Gastrocnemius medialis (tissue), 4 donors: ENCODE results near the gene CDCA4. TPM values are rescaled to one million over a fixed set of nuclear protein-coding genes. Genes with fewer than 3 reads are reported as not detected.
A peak's percentile ranks its signal among the peaks of the same experiment; 100 is the strongest.

ENCODE experiments used
- ATAC-seq, 2 donors: fragments of 150-250 bp; one replicate each; pipeline ENCODE4 v1.9.1; 2016
- DNase-seq, 2 donors: peaks; one replicate each; pipeline ENCODE4 v3.0.0-alpha.2; 2019
- H3K27ac ChIP-seq, 4 donors: fragments of 200-600 bp; sonication (generic); 1 replicate in 1 of 4; 2 replicates in 3 of 4; pipeline ENCODE4 v1.5.1; 2016 to 2018; ENCODE audit warnings: mild to moderate bottlenecking in 2 of 4, moderate library complexity in 1 of 4
- H3K27me3 ChIP-seq, 3 donors: fragments of 200-600 bp; sonication (generic) in 2 of 3; 1 replicate in 1 of 3; 2 replicates in 2 of 3; pipeline versions ENCODE4 v1.5.1 to v1.6.0; 2016 to 2019; ENCODE audit warnings: mild to moderate bottlenecking in 1 of 3, moderate library complexity in 1 of 3
- H3K36me3 ChIP-seq, 2 donors: fragments of 200-600 bp; sonication (generic) in 1 of 2; one replicate each; pipeline ENCODE4 v1.5.1; 2017 to 2018
- H3K4me1 ChIP-seq, 2 donors: fragments of 200-600 bp; sonication (generic) in 1 of 2; one replicate each; pipeline ENCODE4 v1.5.1; 2016 to 2017; ENCODE audit warnings: mild to moderate bottlenecking in 2 of 2
- H3K4me3 ChIP-seq, 4 donors: fragments of 200-600 bp; sonication (generic) in 3 of 4; 1 replicate in 1 of 4; 2 replicates in 3 of 4; pipeline ENCODE4 v1.5.1; 2016 to 2019; ENCODE audit warnings: mild to moderate bottlenecking in 2 of 4
- H3K9me3 ChIP-seq, 3 donors: fragments of 200-600 bp; sonication (generic) in 2 of 3; 1 replicate in 1 of 3; 2 replicates in 2 of 3; pipeline ENCODE4 v1.5.1; 2016 to 2019
- CTCF ChIP-seq, 5 experiments: fragments of 450-650 bp in 3 of 5; fragments of 200-600 bp in 2 of 5; sonication (generic) in 2 of 5; IDR thresholded peaks in 4 of 5; conservative IDR thresholded peaks in 1 of 5; 1 replicate in 4 of 5; 2 replicates in 1 of 5; pipeline ENCODE4 v1.5.1; 2016 to 2019; ENCODE audit warnings: antibody characterized with exemption in 5 of 5, mild to moderate bottlenecking in 3 of 5, moderate library complexity in 3 of 5
- POLR2A ChIP-seq, 2 donors: fragments of 450-650 bp; IDR thresholded peaks; one replicate each; pipeline ENCODE4 v1.6.1; 2017; ENCODE audit warnings: antibody characterized with exemption in 2 of 2, mild to moderate bottlenecking in 2 of 2, moderate library complexity in 2 of 2
- in situ Hi-C, 4 donors: fragments of 200-750 bp; cut with MboI; loops; one replicate each; pipeline versions ENCODE4 v1.15.0 to v1.8.0; 2017; ENCODE audit warnings: low sequenced_read_pairs in 4 of 4
- intact Hi-C: fragments of 100-400 bp; cut with DNase I; formaldehyde crosslinking; loops from one replicate; pipeline ENCODE4 v1.15.1; 2023; ENCODE audit warnings: low total_unique reads
- total RNA-seq, 4 donors: library from RNA; depleted of rRNA; stranded (reverse); fragments of >200 nt; gene quantifications; one replicate each; pipeline versions ENCODE4 v1.1.0 to v1.2.3, GENCODE V29; 2016

Gene CDCA4
- total RNA-seq, 4 donors from 2014 or later: 0.71 to 2.2 (median 1.8) TPM

- H3K9me3 ChIP-seq: no peaks in the 10 kb centered on the region
- TF ChIP-seq POLR2A (IDR thresholded peaks at IDR 0.05) (no peak), CTCF (IDR thresholded peaks at IDR 0.05 in 4 of 5, conservative IDR thresholded peaks at IDR 0.05 in 1 of 5) (no peak)
- H3K27ac ChIP-seq: peak overlapping the region; percentile 26 to 75 (median 48)
- ATAC-seq (no peak), DNase-seq (no peak)
- H3K27me3 ChIP-seq: peaks cover 0 to 13% (median 8%) of the 10 kb centered on the region in 3 donors
- peaks cover 12 to 14% of the 10 kb centered on the region in 2 donors for H3K4me1 ChIP-seq
- no peaks in the 10 kb centered on the region for H3K36me3 ChIP-seq
- no peak overlapping the region for H3K4me3 ChIP-seq
- in situ Hi-C loops: loop anchor here in 3 of 4 donors (5.0 kb wide), 1 partner anchor 73 kb away; no protein-coding TSS in a partner anchor
- intact Hi-C loops: no loop called here
Observed at GRCh38 chr14:104974146-104974541, 46.7 kb downstream of the CDCA4 start.

- DNase-seq (no peak), ATAC-seq (peak in 1 of 2 donors; percentile 4)
- Histone ChIP-seq H3K36me3 (no peaks in the 10 kb centered on the region), H3K4me1 (peaks cover 12 to 14% of the 10 kb centered on the region in 2 donors), H3K9me3 (no peaks in the 10 kb centered on the region), H3K27me3 (peaks cover 0 to 13% (median 8%) of the 10 kb centered on the region in 3 donors), H3K4me3 (no peak overlapping the region), H3K27ac (peak overlapping the region; percentile 26 to 79 (median 70))
- intact Hi-C loops: no loop called here
- TF ChIP-seq CTCF (IDR thresholded peaks at IDR 0.05 in 4 of 5, conservative IDR thresholded peaks at IDR 0.05 in 1 of 5) (no peak), POLR2A (IDR thresholded peaks at IDR 0.05) (no peak)
- in situ Hi-C loops: loop anchor here in 3 of 4 donors (5.0 kb wide), 1 partner anchor 74 kb away; no protein-coding TSS in a partner anchor
Observed at GRCh38 chr14:104973385-104974145, 47.3 kb downstream of the CDCA4 start.

GRCh38 chr14:104973135-104973384, 47.8 kb downstream of the CDCA4 start:
- H3K27ac ChIP-seq: peak overlapping the region; percentile 64 to 79 (median 70)
- intact Hi-C loops (no loop called here), in situ Hi-C loops (loop anchor here in 3 of 4 donors (5.0 kb wide), 1 partner anchor 74 kb away; no protein-coding TSS in a partner anchor)
- no peak overlapping the region for H3K4me3 ChIP-seq
- no peaks in the 10 kb centered on the region for H3K36me3 ChIP-seq
- DNase-seq (peak; percentile 67 to 71), ATAC-seq (peak; percentile 52 to 63)
- no peaks in the 10 kb centered on the region for H3K9me3 ChIP-seq
- H3K4me1 ChIP-seq: peaks cover 14 to 15% of the 10 kb centered on the region in 2 donors
- no peak for TF ChIP-seq POLR2A (IDR thresholded peaks at IDR 0.05)
- no peak for TF ChIP-seq CTCF (IDR thresholded peaks at IDR 0.05 in 4 of 5, conservative IDR thresholded peaks at IDR 0.05 in 1 of 5)
- peaks cover 0 to 13% (median 9%) of the 10 kb centered on the region in 3 donors for H3K27me3 ChIP-seq

- peak; percentile 34 to 48 for ATAC-seq
Observed at GRCh38 chr14:104972301-104973134, 48.4 kb downstream of the CDCA4 start.

More at GRCh38 chr14:104972301-104973134, 48.4 kb downstream of the CDCA4 start:
- no peak for TF ChIP-seq CTCF (IDR thresholded peaks at IDR 0.05 in 4 of 5, conservative IDR thresholded peaks at IDR 0.05 in 1 of 5)
- in situ Hi-C loops: loop anchor here in 3 of 4 donors (5.0 kb wide), 1 partner anchor 75 kb away; no protein-coding TSS in a partner anchor
- intact Hi-C loops: loop anchor here (1.0 kb wide), 1 partner anchor 39 kb away; no protein-coding TSS in a partner anchor
- Histone ChIP-seq H3K27ac (peak overlapping the region; percentile 64 to 79 (median 70)), H3K9me3 (no peaks in the 10 kb centered on the region), H3K4me1 (peaks cover 11 to 14% of the 10 kb centered on the region in 2 donors), H3K36me3 (no peaks in the 10 kb centered on the region), H3K4me3 (no peak overlapping the region), H3K27me3 (peaks cover 3 to 12% (median 12%) of the 10 kb centered on the region in 3 donors)
- peak; percentile 35 to 61 for DNase-seq
